DOHH2 (cell line): Measurements from ENCODE around the gene PACSIN1.

Source experiments
- EZH2phosphoT487 ChIP-seq: fragments of 200-600 bp; sonication (generic); IDR thresholded peaks from 2 replicates; pipeline ENCODE4 v1.6.1; 2017; ENCODE audit warnings: borderline replicate concordance, mild to moderate bottlenecking, antibody characterized with exemption, low read length, moderate library complexity, mixed read lengths
- TF ChIP-seq, protein P1 (sequence below): fragments of 200-600 bp; sonication (generic); IDR thresholded peaks from one replicate; pipeline ENCODE4 v1.5.1; 2014; ENCODE audit warnings: antibody characterized with exemption, mild to moderate bottlenecking, low read depth, low read length; ENCODE audit not compliant: poor library complexity, severe bottlenecking

DNA sequence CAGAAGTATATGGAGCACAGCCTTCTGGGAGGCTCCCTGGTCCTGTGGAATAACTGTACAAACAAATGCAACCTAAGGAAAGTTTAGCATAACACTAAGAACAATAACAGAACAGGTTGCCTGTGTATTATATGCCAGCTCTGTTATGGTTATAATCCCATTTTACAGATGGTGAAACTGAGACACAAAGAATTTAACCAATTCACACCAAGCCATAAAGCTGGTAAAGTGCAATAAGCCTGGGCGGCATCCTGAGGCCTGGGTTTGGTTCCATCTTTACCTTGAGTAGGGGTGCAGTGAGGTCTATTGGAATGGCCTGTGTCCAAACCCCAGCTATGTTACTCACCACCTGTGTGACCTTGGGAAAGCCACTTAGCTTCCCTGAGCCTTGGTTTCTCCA lies 14.7 kb upstream of the PACSIN1 start:
- TF ChIP-seq, protein P1, sequence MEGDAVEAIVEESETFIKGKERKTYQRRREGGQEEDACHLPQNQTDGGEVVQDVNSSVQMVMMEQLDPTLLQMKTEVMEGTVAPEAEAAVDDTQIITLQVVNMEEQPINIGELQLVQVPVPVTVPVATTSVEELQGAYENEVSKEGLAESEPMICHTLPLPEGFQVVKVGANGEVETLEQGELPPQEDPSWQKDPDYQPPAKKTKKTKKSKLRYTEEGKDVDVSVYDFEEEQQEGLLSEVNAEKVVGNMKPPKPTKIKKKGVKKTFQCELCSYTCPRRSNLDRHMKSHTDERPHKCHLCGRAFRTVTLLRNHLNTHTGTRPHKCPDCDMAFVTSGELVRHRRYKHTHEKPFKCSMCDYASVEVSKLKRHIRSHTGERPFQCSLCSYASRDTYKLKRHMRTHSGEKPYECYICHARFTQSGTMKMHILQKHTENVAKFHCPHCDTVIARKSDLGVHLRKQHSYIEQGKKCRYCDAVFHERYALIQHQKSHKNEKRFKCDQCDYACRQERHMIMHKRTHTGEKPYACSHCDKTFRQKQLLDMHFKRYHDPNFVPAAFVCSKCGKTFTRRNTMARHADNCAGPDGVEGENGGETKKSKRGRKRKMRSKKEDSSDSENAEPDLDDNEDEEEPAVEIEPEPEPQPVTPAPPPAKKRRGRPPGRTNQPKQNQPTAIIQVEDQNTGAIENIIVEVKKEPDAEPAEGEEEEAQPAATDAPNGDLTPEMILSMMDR = no peak
- no peak for TF ChIP-seq EZH2phosphoT487
